PFSK-1 (cell line): ENCODE data around the gene EPN3.

Source experiments
- POLR2AphosphoS5 ChIP-seq: IDR thresholded peaks from 2 replicates; pipeline ENCODE4 v1.6.1; 2012; ENCODE audit warnings: low read depth, mild to moderate bottlenecking, control low read depth, low read length, moderate library complexity
- REST ChIP-seq, 2 experiments: IDR thresholded peaks; 2 replicates each; pipeline versions ENCODE4 v1.6.1 to v1.8.0; 2011 to 2012; ENCODE audit warnings: low read depth in 2 of 2, low read length in 2 of 2, control low read depth in 1 of 2, inconsistent platforms in 1 of 2, mild to moderate bottlenecking in 1 of 2, moderate library complexity in 1 of 2; ENCODE audit not compliant: insufficient read depth in 1 of 2
- SIN3A ChIP-seq: IDR thresholded peaks from 2 replicates; pipeline ENCODE4 v1.6.1; 2012; ENCODE audit warnings: mild to moderate bottlenecking, low read length, moderate library complexity, borderline replicate concordance; ENCODE audit not compliant: insufficient read depth
- TAF1 ChIP-seq: IDR thresholded peaks from 2 replicates; pipeline ENCODE4 v1.6.1; 2012; ENCODE audit warnings: low read length, control low read depth, borderline replicate concordance; ENCODE audit not compliant: insufficient read depth

DNA sequence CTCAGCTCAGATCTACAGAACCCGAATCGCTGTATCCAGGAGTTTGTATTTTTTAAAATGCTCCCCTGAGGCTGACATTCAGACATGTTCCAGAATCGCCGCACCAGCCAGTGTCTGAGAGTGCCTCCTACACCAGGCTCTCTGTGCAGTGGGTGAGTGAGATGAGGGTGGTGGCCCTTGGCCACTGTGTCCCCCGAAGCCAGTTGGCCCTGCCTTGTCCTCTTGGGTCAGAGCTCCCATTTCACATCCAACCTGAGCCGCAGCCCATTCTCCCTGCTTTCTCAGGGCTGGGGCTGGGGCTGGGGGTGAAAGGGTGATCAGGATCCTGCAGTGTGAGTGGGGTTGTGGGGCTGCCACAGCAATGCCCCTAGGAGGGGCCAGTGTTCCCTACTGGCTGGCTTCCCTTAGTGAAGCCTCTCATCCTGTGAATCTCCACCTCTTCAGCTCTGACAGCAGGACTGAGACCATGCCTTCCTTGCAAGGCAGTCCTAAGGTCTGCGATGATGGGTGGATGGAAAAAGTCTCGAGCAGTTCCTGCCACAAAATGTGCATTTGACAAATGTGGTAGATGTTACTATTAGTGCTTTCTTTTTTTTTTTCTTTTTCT lies 37.2 kb upstream of the EPN3 start:
- TF ChIP-seq TAF1 = no peak
- no peak for TF ChIP-seq SIN3A
- TF ChIP-seq REST (IDR thresholded peaks at IDR 0.05; ENCODE audit: insufficient read depth in 1 of 2, low read depth in 2 of 2, low read length in 2 of 2) = no peak
- no peak for TF ChIP-seq POLR2AphosphoS5
